H9 (cell line): Measurements from ENCODE around the gene FSD1. TPM values are rescaled to one million over a fixed set of nuclear protein-coding genes. Genes with fewer than 3 reads are reported as not detected.

Source experiments
- DNase-seq: peaks from one replicate; pipeline ENCODE4 v3.0.0-alpha.2; 2017
- H2AFZ ChIP-seq: one replicate; pipeline ENCODE4 v1.6.1; 2013; ENCODE audit warnings: mild to moderate bottlenecking, low read length, control low read depth, moderate library complexity
- H2AK5ac ChIP-seq: 2 replicates; pipeline ENCODE4 v1.6.1; 2013; ENCODE audit warnings: low read length, control low read depth, mixed read lengths; ENCODE audit not compliant: insufficient read length
- H2BK120ac ChIP-seq: one replicate; pipeline ENCODE4 v1.6.1; 2013; ENCODE audit warnings: low read depth, mild to moderate bottlenecking, low read length, control low read depth, inconsistent platforms; ENCODE audit not compliant: poor library complexity, severe bottlenecking
- H2BK12ac ChIP-seq: 2 replicates; pipeline ENCODE4 v1.6.1; 2013; ENCODE audit warnings: low read length, control low read depth, mixed read lengths, low read depth; ENCODE audit not compliant: insufficient read length
- H2BK15ac ChIP-seq: 2 replicates; pipeline ENCODE4 v1.6.1; 2013; ENCODE audit warnings: low read depth, low read length, control low read depth
- H2BK20ac ChIP-seq: one replicate; pipeline ENCODE4 v1.6.1; 2013; ENCODE audit warnings: low read depth, mild to moderate bottlenecking, low read length, control low read depth, inconsistent platforms; ENCODE audit not compliant: poor library complexity, severe bottlenecking
- H2BK5ac ChIP-seq: 2 replicates; pipeline ENCODE4 v1.6.1; 2013; ENCODE audit warnings: low read length, control low read depth, mixed read lengths; ENCODE audit not compliant: insufficient read length
- H3K14ac ChIP-seq: 2 replicates; pipeline ENCODE4 v1.6.1; 2013; ENCODE audit warnings: low read length, control low read depth; ENCODE audit not compliant: insufficient read depth
- H3K18ac ChIP-seq: 2 replicates; pipeline ENCODE4 v1.6.1; 2013; ENCODE audit warnings: low read depth, mild to moderate bottlenecking, mixed read lengths, low read length, control low read depth; ENCODE audit not compliant: insufficient read length
- H3K23ac ChIP-seq: 2 replicates; pipeline ENCODE4 v1.6.1; 2013; ENCODE audit warnings: low read length, control low read depth, mixed read lengths, low read depth; ENCODE audit not compliant: insufficient read length
- H3K23me2 ChIP-seq: 2 replicates; pipeline ENCODE4 v1.6.1; 2013; ENCODE audit warnings: low read depth, mild to moderate bottlenecking, mixed read lengths, low read length, control low read depth; ENCODE audit not compliant: insufficient read length, poor library complexity, severe bottlenecking
- H3K27ac ChIP-seq: 2 replicates; pipeline ENCODE4 v1.5.1; 2013; ENCODE audit warnings: low read length, control low read depth, mixed read lengths, low read depth; ENCODE audit not compliant: insufficient read length
- H3K27me3 ChIP-seq: 2 replicates; pipeline ENCODE4 v1.6.1; 2013; ENCODE audit warnings: low read length, control low read depth, inconsistent platforms; ENCODE audit not compliant: insufficient read depth
- H3K4ac ChIP-seq: 2 replicates; pipeline ENCODE4 v1.6.1; 2013; ENCODE audit warnings: low read depth, mild to moderate bottlenecking, control low read depth, inconsistent platforms, low read length, moderate library complexity
- H3K4me1 ChIP-seq: 2 replicates; pipeline ENCODE4 v1.6.1; 2013; ENCODE audit warnings: low read length, control low read depth, inconsistent platforms; ENCODE audit not compliant: insufficient read depth
- H3K4me2 ChIP-seq: 2 replicates; pipeline ENCODE4 v1.6.1; 2013; ENCODE audit warnings: low read length, control low read depth, mixed read lengths; ENCODE audit not compliant: insufficient read length, insufficient read depth
- H3K56ac ChIP-seq: 2 replicates; pipeline ENCODE4 v1.6.1; 2013; ENCODE audit warnings: low read depth, mild to moderate bottlenecking, mixed read lengths, low read length, control low read depth; ENCODE audit not compliant: insufficient read length
- H3K79me1 ChIP-seq: 2 replicates; pipeline ENCODE4 v1.6.1; 2013; ENCODE audit warnings: low read depth, mild to moderate bottlenecking, moderate library complexity, low read length, control low read depth, inconsistent platforms; ENCODE audit not compliant: insufficient read depth, poor library complexity, severe bottlenecking
- H3K79me2 ChIP-seq: 2 replicates; pipeline ENCODE4 v1.6.1; 2013; ENCODE audit warnings: low read length, control low read depth, inconsistent platforms; ENCODE audit not compliant: insufficient read depth
- H3K9ac ChIP-seq: 2 replicates; pipeline ENCODE4 v1.6.1; 2013; ENCODE audit warnings: low read length, control low read depth, mixed read lengths; ENCODE audit not compliant: insufficient read length; ENCODE audit errors: extremely low read depth
- H3K9me3 ChIP-seq: one replicate; pipeline ENCODE4 v1.6.1; 2013; ENCODE audit warnings: low read depth, low read length, inconsistent platforms; ENCODE audit not compliant: control insufficient read depth
- H3T11ph ChIP-seq: one replicate; pipeline ENCODE4 v1.6.1; 2013; ENCODE audit warnings: mild to moderate bottlenecking, low read length, control low read depth, inconsistent platforms
- H4K20me1 ChIP-seq: one replicate; pipeline ENCODE4 v1.6.1; 2013; ENCODE audit not compliant: control insufficient read depth, insufficient read length, insufficient read depth
- H4K5ac ChIP-seq: 2 replicates; pipeline ENCODE4 v1.6.1; 2013; ENCODE audit warnings: low read depth, mild to moderate bottlenecking, mixed read lengths, low read length, control low read depth; ENCODE audit not compliant: insufficient read length
- H4K8ac ChIP-seq: replicated peaks from 2 replicates; pipeline ENCODE4 v1.6.1; 2013; ENCODE audit warnings: low read length, control low read depth, mixed read lengths, low read depth; ENCODE audit not compliant: insufficient read length
- H4K91ac ChIP-seq: 2 replicates; pipeline ENCODE4 v1.6.1; 2013; ENCODE audit warnings: low read depth, mild to moderate bottlenecking, moderate library complexity, mixed read lengths, low read length, control low read depth; ENCODE audit not compliant: insufficient read length
- H3K27ac Mint-ChIP-seq, 3 experiments: 2 replicates in 2 of 3; 3 replicates in 1 of 3; pipeline ENCODE4 v1.8.0; 2020 to 2021; ENCODE audit warnings: mixed read lengths in 3 of 3, mild to moderate bottlenecking in 1 of 3, moderate library complexity in 1 of 3
- H3K27me3 Mint-ChIP-seq: 2 replicates; pipeline ENCODE4 v1.8.0; 2021; ENCODE audit warnings: low read depth, mild to moderate bottlenecking, moderate library complexity, mixed read lengths
- H3K36me3 Mint-ChIP-seq, 3 experiments: 2 replicates in 2 of 3; 3 replicates in 1 of 3; pipeline ENCODE4 v1.8.0; 2020 to 2021; ENCODE audit warnings: low read depth in 3 of 3, mixed read lengths in 3 of 3; ENCODE audit not compliant: insufficient read depth in 1 of 3
- H3K4me1 Mint-ChIP-seq, 2 experiments: 2 replicates each; pipeline ENCODE4 v1.8.0; 2020; ENCODE audit warnings: mixed read lengths in 2 of 2
- H3K4me3 Mint-ChIP-seq, 2 experiments: 2 replicates in 1 of 2; 3 replicates in 1 of 2; pipeline ENCODE4 v1.8.0; 2020 to 2021; ENCODE audit warnings: mild to moderate bottlenecking in 2 of 2, mixed read lengths in 2 of 2, moderate library complexity in 1 of 2
- H3K9me3 Mint-ChIP-seq, 2 experiments: 2 replicates in 1 of 2; 3 replicates in 1 of 2; pipeline ENCODE4 v1.8.0; 2020; ENCODE audit warnings: mild to moderate bottlenecking in 2 of 2, mixed read lengths in 2 of 2, moderate library complexity in 1 of 2
- CTCF ChIP-seq: fragments of 200-600 bp; sonication (generic); conservative IDR thresholded peaks from 3 replicates; pipeline ENCODE4 v1.8.0; 2021; ENCODE audit warnings: antibody characterized with exemption, mild to moderate bottlenecking
- WGBS: extraction: QIAGEN DNeasy Blood & Tissue Kit; methylation state at CpG from one replicate; pipeline ENCODE4 v1.1.7; 2013; ENCODE audit warnings: missing lambda C conversion rate, low lambda C conversion rate, mixed read lengths; ENCODE audit not compliant: insufficient read length; ENCODE audit errors: extremely low coverage; 5-methylcytosine and 5-hydroxymethylcytosine counted together
- total RNA-seq: library from RNA; stranded (reverse); gene quantifications from 2 replicates; pipeline ENCODE4 v1.2.1, GENCODE V29; 2021

Gene FSD1
- total RNA-seq, 1 experiment from 2014 or later, result 53.6 TPM

DNA sequence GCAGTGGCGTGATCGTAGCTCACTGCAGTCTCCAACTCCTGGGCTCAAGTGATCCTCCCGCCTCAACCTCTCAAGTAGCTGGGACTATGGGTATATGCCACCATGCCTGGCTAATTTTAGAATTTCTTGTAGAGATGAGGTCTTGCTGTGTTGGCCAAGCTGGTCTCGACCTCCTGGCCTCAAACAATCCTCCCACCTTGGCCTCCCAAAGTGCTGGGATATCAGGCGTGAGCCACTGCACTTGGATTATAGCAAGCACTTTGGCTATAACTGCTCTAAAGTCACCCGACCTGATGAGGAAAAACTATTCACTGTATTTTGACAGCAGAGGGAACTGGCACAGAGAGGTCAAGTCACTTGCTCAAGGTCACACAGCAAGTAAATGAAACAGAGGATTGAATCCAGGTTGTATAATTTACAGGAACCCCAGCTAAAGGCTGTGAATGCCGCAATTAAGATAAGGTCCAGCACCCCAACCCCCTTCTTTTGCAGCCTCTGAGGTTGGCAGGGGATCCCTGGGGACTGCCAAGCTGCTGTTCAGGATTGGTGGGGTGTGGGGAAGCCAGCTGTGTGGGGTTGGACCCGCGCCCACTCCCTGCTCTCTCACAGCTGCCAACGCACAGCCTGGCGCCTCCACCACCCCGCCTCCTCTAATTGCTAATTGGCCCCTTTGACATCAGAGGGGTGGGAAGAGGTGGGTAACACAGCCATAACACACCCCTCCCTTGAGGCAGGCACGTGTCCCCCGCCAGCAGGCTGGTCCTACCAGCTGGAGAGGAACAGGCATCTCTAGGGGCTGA, 8.2 kb upstream of the FSD1 start:
- no peak overlapping the region for H3T11ph ChIP-seq
- no peak overlapping the region for H3K27ac ChIP-seq
- H3K23me2 ChIP-seq, result no peaks in the 10 kb centered on the region
- TF ChIP-seq CTCF, result no peak
- H2BK12ac ChIP-seq, result no peak overlapping the region
- DNase-seq, result peak; percentile 63
- Mint-ChIP-seq H3K4me1 (peaks cover 5 to 8% of the 10 kb centered on the region in 2 experiments), H3K27ac (no peak overlapping the region; a peak in 1 of 7 replicates), H3K9me3 (no peaks in the 10 kb centered on the region; a peak in 1 of 5 replicates), H3K36me3 (no peaks in the 10 kb centered on the region), H3K27me3 (peaks cover 17% of the 10 kb centered on the region), H3K4me3 (no peak overlapping the region)
- H2AK5ac ChIP-seq, result no peak overlapping the region
- no peaks in the 10 kb centered on the region for H3K79me1 ChIP-seq
- H2BK20ac ChIP-seq, result no peak overlapping the region
- H3K9ac ChIP-seq, result no peak overlapping the region
- H2BK15ac ChIP-seq, result no peak overlapping the region
- WGBS, result no CpG with 5 or more reads among the region's 14 CpGs
- no peaks in the 10 kb centered on the region for H4K20me1 ChIP-seq
- no peaks in the 10 kb centered on the region for H3K9me3 ChIP-seq
- H3K4ac ChIP-seq, result no peak overlapping the region
- no peaks in the 10 kb centered on the region for H3K4me1 ChIP-seq
- no peak overlapping the region for H4K5ac ChIP-seq
- no peak overlapping the region for H2AFZ ChIP-seq
- H3K27me3 ChIP-seq, result no peaks in the 10 kb centered on the region
- H2BK5ac ChIP-seq, result no peak overlapping the region
- H3K56ac ChIP-seq, result no peak overlapping the region
- H3K4me2 ChIP-seq, result no peak overlapping the region
- H3K14ac ChIP-seq, result no peak overlapping the region
- no peak overlapping the region for H3K18ac ChIP-seq
- H2BK120ac ChIP-seq, result no peak overlapping the region
- no peak overlapping the region for H4K91ac ChIP-seq
- no peaks in the 10 kb centered on the region for H3K79me2 ChIP-seq
- H4K8ac ChIP-seq, result no peak overlapping the region
- H3K23ac ChIP-seq, result no peak overlapping the region
